GM06990 (cell line): ENCODE results near the gene SASH3.

ENCODE experiments used
- DNase-seq: peaks from one replicate; pipeline ENCODE4 v3.0.0-alpha.2; 2011; ENCODE audit not compliant: insufficient read length; ENCODE audit errors: extremely low read depth
- H3K27me3 ChIP-seq: replicated peaks from 2 replicates; pipeline ENCODE4 v1.6.0; 2011; ENCODE audit warnings: low read length; ENCODE audit not compliant: control insufficient read depth, insufficient read depth
- H3K36me3 ChIP-seq: 2 replicates; pipeline ENCODE4 v1.5.1; 2011; ENCODE audit warnings: low read length; ENCODE audit not compliant: control insufficient read depth, insufficient read depth
- H3K4me3 ChIP-seq: replicated peaks from 2 replicates; pipeline ENCODE4 v1.5.1; 2011; ENCODE audit warnings: low read depth, mild to moderate bottlenecking, control low read depth, low read length
- CTCF ChIP-seq: IDR thresholded peaks from 2 replicates; pipeline ENCODE4 v1.5.1; 2011; ENCODE audit warnings: low read length, control low read depth, mild to moderate bottlenecking, inconsistent platforms; ENCODE audit not compliant: insufficient read depth, poor library complexity, severe bottlenecking

The SASH3 gene

GRCh38 chrX:129836827-129837226 is 57.1 kb downstream of the SASH3 start:
- H3K4me3 ChIP-seq, result no peak overlapping the region
- H3K36me3 ChIP-seq, result no peaks in the 10 kb centered on the region
- no peaks in the 10 kb centered on the region for H3K27me3 ChIP-seq
- DNase-seq, result no peak
- no peak for TF ChIP-seq CTCF

GRCh38 chrX:129840344-129840743 is 60.6 kb downstream of the SASH3 start:
- no peak overlapping the region for H3K4me3 ChIP-seq
- no peaks in the 10 kb centered on the region for H3K27me3 ChIP-seq
- no peaks in the 10 kb centered on the region for H3K36me3 ChIP-seq
- TF ChIP-seq CTCF, result no peak
- no peak for DNase-seq

- no peaks in the 10 kb centered on the region for H3K27me3 ChIP-seq
- TF ChIP-seq CTCF, result no peak
- no peaks in the 10 kb centered on the region for H3K36me3 ChIP-seq
- no peak for DNase-seq
- H3K4me3 ChIP-seq, result peak overlapping the region; percentile 74
These were observed 62.9 kb downstream of the SASH3 start for GRCh38 chrX:129842510-129843208.

GRCh38 chrX:129843209-129843458 is 63.4 kb downstream of the SASH3 start:
- TF ChIP-seq CTCF, result no peak
- no peaks in the 10 kb centered on the region for H3K27me3 ChIP-seq
- H3K36me3 ChIP-seq, result no peaks in the 10 kb centered on the region
- peak overlapping the region; percentile 74 for H3K4me3 ChIP-seq
- DNase-seq, result no peak

GRCh38 chrX:129843459-129844306 is 63.9 kb downstream of the SASH3 start, which contains the start of gene ZDHHC9:
Gene ZDHHC9 (minus strand): TSS chrX:129843886. CDS start chrX:129841945, 1,941 bp downstream.
- no peaks in the 10 kb centered on the region for H3K36me3 ChIP-seq
- DNase-seq, result peak; percentile 89
- H3K27me3 ChIP-seq, result no peaks in the 10 kb centered on the region
- peak within 1 kb of the TSS; percentile 74 for H3K4me3 ChIP-seq
- no peak for TF ChIP-seq CTCF
